Measurements from ENCODE around the gene GRIK5. TPM values are rescaled to one million over a fixed set of nuclear protein-coding genes. Genes with fewer than 3 reads are reported as not detected.
A peak's percentile ranks its signal among the peaks of the same experiment; 100 is the strongest.
"Not testable (repeated sequence)": the region's sequence is repeated elsewhere in the genome, so short reads cannot be mapped to it uniquely, and the experiment has no call there.

GRIK5 gene
- total RNA-seq, 6 experiments from 2014 or later: 0.15 to 0.42 (median 0.17) TPM; not detected in 2

DNA sequence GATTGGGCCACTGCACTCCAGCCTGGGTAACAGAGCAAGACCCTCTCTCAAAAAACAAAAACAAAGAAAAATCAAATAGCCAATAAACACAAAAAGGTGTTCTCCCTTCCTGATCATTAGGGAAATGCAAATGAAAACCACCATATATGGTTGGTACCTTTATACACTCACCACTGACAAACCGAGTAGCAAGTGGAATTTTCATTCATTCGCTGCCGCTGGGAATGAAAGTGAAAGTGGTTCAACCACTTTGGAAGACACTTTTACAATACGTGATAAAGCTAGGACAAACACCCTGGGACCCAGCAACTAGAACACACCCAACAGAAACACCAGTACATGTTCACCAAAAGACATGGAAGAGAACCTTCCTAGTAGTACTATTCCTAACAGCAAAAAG, 21.0 kb downstream of the GRIK5 start:
- Histone ChIP-seq H3K4me1 (no peaks in the 10 kb centered on the region), H3K4me3 (peak overlapping the region in 1 of 3 donors; percentile 29), H3K9me3 (no peaks in the 10 kb centered on the region), H3K27ac (no peak overlapping the region), H3K27me3 (no peaks in the 10 kb centered on the region), H3K36me3 (no peaks in the 10 kb centered on the region)
- ATAC-seq: peak in 3 of 4 donors; percentile 34 to 70 (median 52)
- TF ChIP-seq, protein P1, sequence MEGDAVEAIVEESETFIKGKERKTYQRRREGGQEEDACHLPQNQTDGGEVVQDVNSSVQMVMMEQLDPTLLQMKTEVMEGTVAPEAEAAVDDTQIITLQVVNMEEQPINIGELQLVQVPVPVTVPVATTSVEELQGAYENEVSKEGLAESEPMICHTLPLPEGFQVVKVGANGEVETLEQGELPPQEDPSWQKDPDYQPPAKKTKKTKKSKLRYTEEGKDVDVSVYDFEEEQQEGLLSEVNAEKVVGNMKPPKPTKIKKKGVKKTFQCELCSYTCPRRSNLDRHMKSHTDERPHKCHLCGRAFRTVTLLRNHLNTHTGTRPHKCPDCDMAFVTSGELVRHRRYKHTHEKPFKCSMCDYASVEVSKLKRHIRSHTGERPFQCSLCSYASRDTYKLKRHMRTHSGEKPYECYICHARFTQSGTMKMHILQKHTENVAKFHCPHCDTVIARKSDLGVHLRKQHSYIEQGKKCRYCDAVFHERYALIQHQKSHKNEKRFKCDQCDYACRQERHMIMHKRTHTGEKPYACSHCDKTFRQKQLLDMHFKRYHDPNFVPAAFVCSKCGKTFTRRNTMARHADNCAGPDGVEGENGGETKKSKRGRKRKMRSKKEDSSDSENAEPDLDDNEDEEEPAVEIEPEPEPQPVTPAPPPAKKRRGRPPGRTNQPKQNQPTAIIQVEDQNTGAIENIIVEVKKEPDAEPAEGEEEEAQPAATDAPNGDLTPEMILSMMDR (IDR thresholded peaks at IDR 0.05): no peak
- TF ChIP-seq POLR2A (IDR thresholded peaks at IDR 0.05): no peak
- intact Hi-C loops (cut with DNase I): no loop called here
- 16% methylated on average over 4 of the region's 4 CpGs for WGBS (ENCODE audit: insufficient coverage, low coverage, low lambda C conversion rate, missing lambda C conversion rate)
- no peak for DNase-seq

DNA sequence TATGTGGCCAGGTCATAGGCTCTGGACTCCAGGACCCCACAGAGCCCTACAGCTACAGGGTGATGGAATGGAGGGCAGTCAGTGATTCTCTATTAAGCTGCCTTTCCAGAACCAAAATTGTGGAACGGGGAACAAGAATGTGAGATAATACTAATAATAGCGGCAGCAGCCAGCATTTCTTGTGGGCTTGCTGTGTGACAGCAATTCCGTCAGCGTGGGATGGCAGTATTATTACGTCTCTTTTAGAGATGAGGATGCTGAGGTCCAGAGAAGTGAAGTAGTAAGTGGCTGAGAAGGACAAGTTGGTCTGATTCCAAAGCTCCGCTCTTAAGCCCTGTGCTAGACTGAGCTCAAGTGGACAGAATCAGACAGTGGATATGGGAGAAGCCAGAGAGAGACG, 24.4 kb downstream of the GRIK5 start:
- no peak overlapping the region for H3K27ac ChIP-seq
- H3K9me3 ChIP-seq: no peaks in the 10 kb centered on the region
- 75% methylated on average over 7 of the region's 7 CpGs for WGBS (ENCODE audit: insufficient coverage, low coverage, low lambda C conversion rate, missing lambda C conversion rate)
- H3K4me1 ChIP-seq: no peaks in the 10 kb centered on the region
- H3K27me3 ChIP-seq: no peaks in the 10 kb centered on the region
- ATAC-seq (no peak), DNase-seq (no peak)
- H3K36me3 ChIP-seq: no peaks in the 10 kb centered on the region
- TF ChIP-seq POLR2A (IDR thresholded peaks at IDR 0.05): no peak
- intact Hi-C loops (cut with DNase I): no loop called here
- no peak overlapping the region for H3K4me3 ChIP-seq

DNA sequence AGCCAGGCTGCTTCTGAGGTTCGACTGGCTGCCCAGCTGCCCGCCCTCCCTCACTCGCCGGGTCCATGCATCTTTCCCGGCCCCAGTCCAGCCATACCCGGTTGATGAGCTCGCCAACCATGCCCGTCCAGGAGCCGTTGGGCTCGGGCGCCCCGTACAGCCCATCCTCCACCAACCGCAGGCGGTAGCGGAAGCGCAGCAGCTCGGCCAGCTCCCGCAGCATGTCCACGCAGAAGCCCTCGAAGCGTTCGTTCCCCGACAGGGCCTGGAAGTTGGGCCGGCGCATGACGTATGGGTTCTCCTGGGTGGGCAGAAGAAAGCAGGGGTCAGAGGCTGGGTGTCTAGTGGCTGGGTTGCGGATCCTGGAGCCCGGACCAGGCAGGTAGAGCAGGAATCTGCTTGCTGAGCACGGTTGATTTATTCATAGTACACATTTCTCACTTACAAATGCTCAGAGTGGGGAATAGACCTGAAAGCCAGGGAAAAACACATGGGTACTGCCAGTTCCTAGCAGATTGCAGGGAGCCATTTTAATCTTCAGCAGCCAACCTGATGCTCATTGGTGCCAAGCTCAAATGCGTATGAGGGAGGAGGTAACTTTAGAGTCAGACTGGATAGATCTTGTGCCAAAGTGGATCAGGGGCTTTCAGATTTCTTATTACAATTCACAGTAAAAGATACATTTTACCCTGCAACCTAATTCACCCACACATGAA, 27.4 kb downstream of the GRIK5 start:
- intact Hi-C loops (cut with DNase I): no loop called here
- Histone ChIP-seq H3K27me3 (no peaks in the 10 kb centered on the region), H3K36me3 (no peaks in the 10 kb centered on the region), H3K27ac (no peak overlapping the region), H3K9me3 (no peaks in the 10 kb centered on the region), H3K4me3 (no peak overlapping the region), H3K4me1 (no peaks in the 10 kb centered on the region)
- ATAC-seq: no peak
- TF ChIP-seq, protein P1 (IDR thresholded peaks at IDR 0.05): no peak
- no peak for TF ChIP-seq POLR2A (IDR thresholded peaks at IDR 0.05)
- 93% methylated on average over 10 of the region's 30 CpGs for WGBS (ENCODE audit: insufficient coverage, low coverage, low lambda C conversion rate, missing lambda C conversion rate)
- DNase-seq: no peak

DNA sequence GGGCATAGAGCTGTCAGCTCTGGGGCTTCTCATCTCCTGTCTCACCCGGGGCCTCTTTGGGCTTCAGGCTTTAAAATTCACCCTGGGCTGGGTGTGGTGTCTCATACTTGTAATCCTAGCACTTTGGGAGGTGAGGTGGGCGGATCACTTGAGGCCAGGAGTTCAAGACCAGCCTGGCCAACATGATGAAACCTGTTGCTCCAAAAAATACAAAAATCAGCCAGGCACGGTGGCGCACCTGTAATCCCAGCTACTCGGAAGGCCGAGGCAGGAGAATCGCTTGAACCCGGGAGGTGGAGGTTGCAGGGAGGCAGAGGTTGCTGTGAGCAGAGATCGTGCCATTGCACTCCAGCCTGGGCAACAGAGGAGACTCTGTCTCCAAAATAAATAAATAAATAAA, 29.5 kb downstream of the GRIK5 start:
- H3K9me3 ChIP-seq; ATAC-seq; H3K4me3 ChIP-seq; H3K36me3 ChIP-seq; H3K4me1 ChIP-seq; H3K27me3 ChIP-seq; intact Hi-C loops (cut with DNase I); H3K27ac ChIP-seq; DNase-seq: not testable (repeated sequence)
- WGBS (ENCODE audit: insufficient coverage, low coverage, low lambda C conversion rate, missing lambda C conversion rate): 73% methylated on average over 4 of the region's 9 CpGs

DNA sequence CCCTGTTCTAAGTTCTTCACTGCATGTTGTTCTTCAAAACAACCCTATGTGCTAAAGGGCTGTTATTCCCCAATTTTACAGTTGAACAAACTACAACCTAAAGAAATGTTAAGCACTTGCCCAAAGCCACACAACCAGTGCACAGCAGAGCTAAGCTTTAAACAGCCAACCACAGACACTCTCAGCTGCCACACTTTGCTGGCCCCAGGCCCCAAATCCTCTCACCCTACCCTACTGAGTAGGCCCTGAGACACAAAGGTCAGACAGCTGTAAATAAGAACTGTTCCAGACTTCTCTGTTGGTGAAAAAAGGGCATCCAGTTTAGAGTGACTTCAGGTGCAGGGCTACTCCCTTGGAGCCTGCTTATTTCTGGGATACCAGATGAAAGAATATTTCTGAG, 30.0 kb downstream of the GRIK5 start:
- no peak overlapping the region for H3K27ac ChIP-seq
- no peaks in the 10 kb centered on the region for H3K36me3 ChIP-seq
- no peaks in the 10 kb centered on the region for H3K4me1 ChIP-seq
- no peaks in the 10 kb centered on the region for H3K27me3 ChIP-seq
- H3K4me3 ChIP-seq: no peak overlapping the region
- no peak for DNase-seq
- TF ChIP-seq, protein P1 (IDR thresholded peaks at IDR 0.05): no peak
- TF ChIP-seq POLR2A (IDR thresholded peaks at IDR 0.05): no peak
- intact Hi-C loops (cut with DNase I): no loop called here
- ATAC-seq: no peak
- no peaks in the 10 kb centered on the region for H3K9me3 ChIP-seq

All from right lobe of liver (tissue), 6 donors.